ENCODE data around the gene MYDGF.

MYDGF gene

GRCh38 chr19:4633140-4633967 lies 36.8 kb downstream of the MYDGF start (continued):
- TF ChIP-seq BCL6B (tag by site-specific recombination; IDR thresholded peaks at IDR 0.05) (no peak), BCL11B (tag by site-specific recombination; IDR thresholded peaks at IDR 0.05; ENCODE audit: low read depth) (no peak), ZNF629 (tag by site-specific recombination; IDR thresholded peaks at IDR 0.05) (peak; percentile 93), ZNF585B (tag by site-specific recombination; IDR thresholded peaks at IDR 0.05) (no peak), ZNF677 (tag by site-specific recombination; IDR thresholded peaks at IDR 0.05) (no peak), ZNF514 (tag by site-specific recombination; IDR thresholded peaks at IDR 0.05) (no peak), SP2 (tag by site-specific recombination; IDR thresholded peaks at IDR 0.05) (no peak; the same call in 1 of the 2 replicates), ZSCAN5A (tag by site-specific recombination; IDR thresholded peaks at IDR 0.05) (peak; percentile 83; the same call in 1 of the 2 replicates), ZNF530 (tag by site-specific recombination; IDR thresholded peaks at IDR 0.05; ENCODE audit: low read depth) (no peak), ZNF529 (tag by site-specific recombination; IDR thresholded peaks at IDR 0.05; ENCODE audit: insufficient replicate concordance) (no peak), BCL11A (tag by site-specific recombination; IDR thresholded peaks at IDR 0.05; ENCODE audit: low read depth) (peak; percentile 75), ZNF626 (tag by site-specific recombination; IDR thresholded peaks at IDR 0.05) (no peak), ZBTB49 (tag by site-specific recombination; IDR thresholded peaks at IDR 0.05; ENCODE audit: low read depth) (no peak; the same call in 1 of the 2 replicates), ZNF707 (tag by site-specific recombination; IDR thresholded peaks at IDR 0.05) (no peak), ZNF639 (tag by site-specific recombination; IDR thresholded peaks at IDR 0.05) (peak; percentile 48; the same call in 1 of the 2 replicates), OSR2 (tag by site-specific recombination; IDR thresholded peaks at IDR 0.05) (no peak), ZNF449 (tag by site-specific recombination; IDR thresholded peaks at IDR 0.05) (no peak), PATZ1 (tag by site-specific recombination; IDR thresholded peaks at IDR 0.05) (peak; percentile 80), ZNF133 (tag by site-specific recombination; IDR thresholded peaks at IDR 0.05) (no peak), ZNF169 (tag by site-specific recombination; IDR thresholded peaks at IDR 0.05) (no peak), ZBTB26 (tag by site-specific recombination; optimal IDR thresholded peaks at IDR 0.05) (peak; percentile 6), ZNF777 (tag by site-specific recombination; IDR thresholded peaks at IDR 0.05; ENCODE audit: borderline replicate concordance) (no peak), HOXD13 (CRISPR knock-in tag; IDR thresholded peaks at IDR 0.05; ENCODE audit: borderline replicate concordance) (no peak), ZNF76 (tag by site-specific recombination; IDR thresholded peaks at IDR 0.05; ENCODE audit: borderline replicate concordance, low read depth) (no peak; the same call in 1 of the 2 replicates)
